Measurements from ENCODE around the gene TGDS.

Gene TGDS

GRCh38 chr13:94557684-94558235 lies 38.2 kb downstream of the TGDS start:
- no peak overlapping the region for H3K4me3 ChIP-seq (ENCODE audit: low read depth, low read length)
- no peaks in the 10 kb centered on the region for H3K27me3 ChIP-seq (ENCODE audit: control insufficient read depth, insufficient read depth, low read length)
- no peaks in the 10 kb centered on the region for H3K36me3 ChIP-seq (ENCODE audit: control insufficient read depth, insufficient read depth, low read length)
- no peak for TF ChIP-seq CTCF (IDR thresholded peaks at IDR 0.05)
- H3K27ac ChIP-seq = no peak overlapping the region
- no peaks in the 10 kb centered on the region for H3K79me2 ChIP-seq
- H2AFZ ChIP-seq = no peak overlapping the region
- no peak overlapping the region for H3K4me2 ChIP-seq (ENCODE audit: low read length)
- H3K4me1 ChIP-seq = no peaks in the 10 kb centered on the region
- no peaks in the 10 kb centered on the region for H3K9me3 ChIP-seq (ENCODE audit: control insufficient read depth, low read length)
- no peak overlapping the region for H3K9ac ChIP-seq

DNA sequence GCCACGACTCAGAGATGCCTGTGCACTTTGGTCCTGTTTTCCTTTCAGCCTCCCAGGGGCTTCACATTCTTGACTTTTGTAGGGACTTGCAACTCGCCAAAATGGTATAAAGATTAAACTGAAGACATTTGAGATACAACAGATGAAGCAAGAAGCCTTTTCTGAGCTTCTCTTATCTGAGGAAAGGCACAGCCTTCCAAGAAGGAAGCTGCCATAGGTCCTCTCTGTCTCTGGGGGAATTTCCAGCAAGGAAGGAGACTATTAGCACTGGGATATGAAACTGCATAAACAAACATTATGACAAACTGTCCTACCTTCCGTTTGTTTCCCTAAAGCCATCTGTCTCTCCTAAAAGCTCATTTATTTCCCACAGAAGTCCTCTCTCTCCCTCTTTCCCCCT lies 39.3 kb downstream of the TGDS start:
- H3K36me3 ChIP-seq (ENCODE audit: control insufficient read depth, insufficient read depth, low read length) = no peaks in the 10 kb centered on the region
- no peak overlapping the region for H3K4me2 ChIP-seq (ENCODE audit: low read length)
- no peak overlapping the region for H3K9ac ChIP-seq
- H3K27ac ChIP-seq = no peak overlapping the region
- H3K27me3 ChIP-seq (ENCODE audit: control insufficient read depth, insufficient read depth, low read length) = no peaks in the 10 kb centered on the region
- no peaks in the 10 kb centered on the region for H3K9me3 ChIP-seq (ENCODE audit: control insufficient read depth, low read length)
- TF ChIP-seq CTCF (IDR thresholded peaks at IDR 0.05) = no peak
- H2AFZ ChIP-seq = no peak overlapping the region
- H3K79me2 ChIP-seq = no peaks in the 10 kb centered on the region
- no peak overlapping the region for H3K4me3 ChIP-seq (ENCODE audit: low read depth, low read length)
- no peaks in the 10 kb centered on the region for H3K4me1 ChIP-seq

DNA sequence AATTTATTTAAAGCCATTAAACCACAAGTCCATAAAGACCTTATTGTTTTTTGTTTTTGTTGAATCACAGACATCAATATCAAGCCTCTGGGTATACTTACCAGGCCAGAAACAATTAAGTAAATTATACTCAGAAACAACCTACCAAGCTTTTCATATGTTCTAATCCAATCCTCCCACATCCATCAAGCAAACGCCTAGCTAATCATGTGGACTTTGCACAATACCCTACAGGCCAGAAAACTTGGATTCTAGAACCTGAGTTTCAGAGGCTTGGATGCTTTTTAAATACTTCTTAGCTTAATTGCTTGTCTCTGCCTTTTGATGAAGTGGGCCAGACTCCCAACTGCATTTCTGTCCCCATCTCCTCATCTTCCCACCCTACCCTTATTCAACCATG lies 39.9 kb downstream of the TGDS start:
- Histone ChIP-seq H3K27ac (no peak overlapping the region), H2AFZ (no peak overlapping the region), H3K4me2 (ENCODE audit: low read length) (no peak overlapping the region), H3K9me3 (ENCODE audit: control insufficient read depth, low read length) (no peaks in the 10 kb centered on the region), H3K27me3 (ENCODE audit: control insufficient read depth, insufficient read depth, low read length) (no peaks in the 10 kb centered on the region), H3K79me2 (no peaks in the 10 kb centered on the region), H3K4me1 (no peaks in the 10 kb centered on the region), H3K36me3 (ENCODE audit: control insufficient read depth, insufficient read depth, low read length) (no peaks in the 10 kb centered on the region), H3K9ac (no peak overlapping the region), H3K4me3 (ENCODE audit: low read depth, low read length) (no peak overlapping the region)
- no peak for TF ChIP-seq CTCF (IDR thresholded peaks at IDR 0.05)

DNA sequence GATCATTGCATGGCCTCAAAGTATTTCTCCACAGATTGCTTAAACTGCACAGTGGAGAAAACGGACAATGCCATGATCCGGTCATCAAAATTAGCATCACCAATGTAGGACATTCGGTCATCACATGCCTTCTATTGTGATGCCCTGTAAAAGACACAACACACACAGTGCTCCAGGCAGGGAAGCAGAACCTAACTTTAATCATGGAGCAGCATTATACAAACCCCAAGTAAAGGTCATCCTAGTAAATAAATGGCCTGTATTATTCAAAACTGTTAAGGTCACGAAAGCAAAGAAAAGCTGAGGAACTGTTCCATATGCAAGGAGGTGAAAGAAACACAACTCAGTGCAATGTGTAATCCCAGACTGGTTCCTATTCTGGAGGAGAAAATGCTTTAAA lies 42.2 kb downstream of the TGDS start:
- no peak overlapping the region for H3K9ac ChIP-seq
- no peak overlapping the region for H3K4me2 ChIP-seq (ENCODE audit: low read length)
- H3K4me3 ChIP-seq (ENCODE audit: low read depth, low read length) = no peak overlapping the region
- no peak overlapping the region for H3K27ac ChIP-seq
- no peak overlapping the region for H2AFZ ChIP-seq
- H3K79me2 ChIP-seq = no peaks in the 10 kb centered on the region
- H3K27me3 ChIP-seq (ENCODE audit: control insufficient read depth, insufficient read depth, low read length) = no peaks in the 10 kb centered on the region
- TF ChIP-seq CTCF (IDR thresholded peaks at IDR 0.05) = no peak
- H3K36me3 ChIP-seq (ENCODE audit: control insufficient read depth, insufficient read depth, low read length) = no peaks in the 10 kb centered on the region
- no peaks in the 10 kb centered on the region for H3K9me3 ChIP-seq (ENCODE audit: control insufficient read depth, low read length)
- no peaks in the 10 kb centered on the region for H3K4me1 ChIP-seq

GRCh38 chr13:94552095-94552494 lies 43.9 kb downstream of the TGDS start:
- no peak for TF ChIP-seq CTCF (IDR thresholded peaks at IDR 0.05)
- Histone ChIP-seq H2AFZ (no peak overlapping the region), H3K9me3 (ENCODE audit: control insufficient read depth, low read length) (no peaks in the 10 kb centered on the region), H3K79me2 (no peaks in the 10 kb centered on the region), H3K27me3 (ENCODE audit: control insufficient read depth, insufficient read depth, low read length) (no peaks in the 10 kb centered on the region), H3K9ac (no peak overlapping the region), H3K4me3 (ENCODE audit: low read depth, low read length) (no peak overlapping the region), H3K4me1 (no peaks in the 10 kb centered on the region), H3K4me2 (ENCODE audit: low read length) (no peak overlapping the region), H3K36me3 (ENCODE audit: control insufficient read depth, insufficient read depth, low read length) (no peaks in the 10 kb centered on the region), H3K27ac (no peak overlapping the region)

Data from parathyroid adenoma (tissue), 2 donors.